ENCODE results near the gene ABI3BP. TPM values are rescaled to one million over a fixed set of nuclear protein-coding genes. Genes with fewer than 3 reads are reported as not detected.

The ABI3BP gene
- total RNA-seq, 2 donors from 2014 or later: 16.4 to 34.6 TPM

DNA sequence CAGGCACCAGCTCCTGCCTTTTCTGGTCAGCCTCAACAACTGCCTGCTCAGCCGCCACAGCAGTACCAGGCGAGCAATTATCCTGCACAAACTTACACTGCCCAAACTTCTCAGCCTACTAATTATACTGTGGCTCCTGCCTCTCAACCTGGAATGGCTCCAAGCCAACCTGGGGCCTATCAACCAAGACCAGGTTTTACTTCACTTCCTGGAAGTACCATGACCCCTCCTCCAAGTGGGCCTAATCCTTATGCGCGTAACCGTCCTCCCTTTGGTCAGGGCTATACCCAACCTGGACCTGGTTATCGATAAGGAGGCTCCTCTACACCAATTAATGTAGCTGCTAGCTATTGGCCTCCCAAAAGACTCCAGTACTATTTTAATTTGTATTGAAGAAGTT lies 245.0 kb downstream of the ABI3BP start:
- Histone ChIP-seq H3K9ac (ENCODE audit: low read depth in 2 of 2, low read length in 2 of 2) (no peak overlapping the region), H3K27ac (no peak overlapping the region), H3K27me3 (no peaks in the 10 kb centered on the region), H3K4me1 (no peaks in the 10 kb centered on the region), H3K36me3 (no peaks in the 10 kb centered on the region), H3K9me3 (no peaks in the 10 kb centered on the region), H3K4me3 (no peak overlapping the region)
- TF ChIP-seq, protein P1, sequence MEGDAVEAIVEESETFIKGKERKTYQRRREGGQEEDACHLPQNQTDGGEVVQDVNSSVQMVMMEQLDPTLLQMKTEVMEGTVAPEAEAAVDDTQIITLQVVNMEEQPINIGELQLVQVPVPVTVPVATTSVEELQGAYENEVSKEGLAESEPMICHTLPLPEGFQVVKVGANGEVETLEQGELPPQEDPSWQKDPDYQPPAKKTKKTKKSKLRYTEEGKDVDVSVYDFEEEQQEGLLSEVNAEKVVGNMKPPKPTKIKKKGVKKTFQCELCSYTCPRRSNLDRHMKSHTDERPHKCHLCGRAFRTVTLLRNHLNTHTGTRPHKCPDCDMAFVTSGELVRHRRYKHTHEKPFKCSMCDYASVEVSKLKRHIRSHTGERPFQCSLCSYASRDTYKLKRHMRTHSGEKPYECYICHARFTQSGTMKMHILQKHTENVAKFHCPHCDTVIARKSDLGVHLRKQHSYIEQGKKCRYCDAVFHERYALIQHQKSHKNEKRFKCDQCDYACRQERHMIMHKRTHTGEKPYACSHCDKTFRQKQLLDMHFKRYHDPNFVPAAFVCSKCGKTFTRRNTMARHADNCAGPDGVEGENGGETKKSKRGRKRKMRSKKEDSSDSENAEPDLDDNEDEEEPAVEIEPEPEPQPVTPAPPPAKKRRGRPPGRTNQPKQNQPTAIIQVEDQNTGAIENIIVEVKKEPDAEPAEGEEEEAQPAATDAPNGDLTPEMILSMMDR (IDR thresholded peaks at IDR 0.05): no peak
- no peak for DNase-seq
- intact Hi-C loops (cut with DNase I): no loop called here

- H3K27me3 ChIP-seq: no peaks in the 10 kb centered on the region
- no peaks in the 10 kb centered on the region for H3K9me3 ChIP-seq
- no peak overlapping the region for H3K27ac ChIP-seq
- no peak for DNase-seq
- no peak overlapping the region for H3K4me3 ChIP-seq
- TF ChIP-seq, protein P1 (IDR thresholded peaks at IDR 0.05): no peak
- intact Hi-C loops (cut with DNase I): no loop called here
- peaks cover 4% of the 10 kb centered on the region for H3K36me3 ChIP-seq
- H3K4me1 ChIP-seq: no peaks in the 10 kb centered on the region
- no peak overlapping the region for H3K9ac ChIP-seq (ENCODE audit: low read depth in 2 of 2, low read length in 2 of 2)
Observed at GRCh38 chr3:100746092-100746491, 247.1 kb downstream of the ABI3BP start.

GRCh38 chr3:100745617-100746016 lies 247.6 kb downstream of the ABI3BP start:
- TF ChIP-seq, protein P1 (IDR thresholded peaks at IDR 0.05): no peak
- H3K9me3 ChIP-seq: no peaks in the 10 kb centered on the region
- DNase-seq: no peak
- H3K27me3 ChIP-seq: no peaks in the 10 kb centered on the region
- intact Hi-C loops (cut with DNase I): no loop called here
- H3K4me3 ChIP-seq: no peak overlapping the region
- H3K4me1 ChIP-seq: no peaks in the 10 kb centered on the region
- H3K36me3 ChIP-seq: peaks cover 9% of the 10 kb centered on the region
- H3K9ac ChIP-seq (ENCODE audit: low read depth in 2 of 2, low read length in 2 of 2): no peak overlapping the region
- no peak overlapping the region for H3K27ac ChIP-seq

DNA sequence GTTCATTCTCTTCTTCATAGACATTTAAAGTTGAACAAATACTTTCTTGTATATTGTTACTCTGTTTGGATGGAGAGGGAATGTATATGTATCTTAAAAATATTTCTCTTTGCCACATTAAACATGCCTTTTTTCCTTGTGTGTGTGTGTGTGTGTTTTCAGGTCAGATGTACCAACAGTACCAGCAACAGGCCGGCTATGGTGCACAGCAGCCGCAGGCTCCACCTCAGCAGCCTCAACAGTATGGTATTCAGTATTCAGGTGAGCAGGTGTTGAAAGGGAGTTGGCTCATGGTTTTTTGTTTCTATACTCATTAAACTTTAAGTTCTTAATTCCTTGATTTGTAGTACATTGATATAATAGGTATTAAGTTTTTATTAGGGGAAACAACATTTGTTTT lies 248.6 kb downstream of the ABI3BP start:
- intact Hi-C loops (cut with DNase I): no loop called here
- H3K27me3 ChIP-seq: no peaks in the 10 kb centered on the region
- H3K4me3 ChIP-seq: no peak overlapping the region
- no peaks in the 10 kb centered on the region for H3K9me3 ChIP-seq
- no peak overlapping the region for H3K27ac ChIP-seq
- H3K4me1 ChIP-seq: no peaks in the 10 kb centered on the region
- DNase-seq: no peak
- peaks cover 10% of the 10 kb centered on the region for H3K36me3 ChIP-seq
- H3K9ac ChIP-seq (ENCODE audit: low read depth in 2 of 2, low read length in 2 of 2): no peak overlapping the region
- TF ChIP-seq, protein P1 (IDR thresholded peaks at IDR 0.05): no peak

GRCh38 chr3:100743535-100743934 lies 249.7 kb downstream of the ABI3BP start:
- TF ChIP-seq, protein P1 (IDR thresholded peaks at IDR 0.05): no peak
- no peaks in the 10 kb centered on the region for H3K4me1 ChIP-seq
- no peak overlapping the region for H3K9ac ChIP-seq (ENCODE audit: low read depth in 2 of 2, low read length in 2 of 2)
- peaks cover 10% of the 10 kb centered on the region for H3K36me3 ChIP-seq
- intact Hi-C loops (cut with DNase I): no loop called here
- no peaks in the 10 kb centered on the region for H3K9me3 ChIP-seq
- H3K27me3 ChIP-seq: no peaks in the 10 kb centered on the region
- no peak for DNase-seq
- H3K27ac ChIP-seq: no peak overlapping the region
- H3K4me3 ChIP-seq: no peak overlapping the region

DNA sequence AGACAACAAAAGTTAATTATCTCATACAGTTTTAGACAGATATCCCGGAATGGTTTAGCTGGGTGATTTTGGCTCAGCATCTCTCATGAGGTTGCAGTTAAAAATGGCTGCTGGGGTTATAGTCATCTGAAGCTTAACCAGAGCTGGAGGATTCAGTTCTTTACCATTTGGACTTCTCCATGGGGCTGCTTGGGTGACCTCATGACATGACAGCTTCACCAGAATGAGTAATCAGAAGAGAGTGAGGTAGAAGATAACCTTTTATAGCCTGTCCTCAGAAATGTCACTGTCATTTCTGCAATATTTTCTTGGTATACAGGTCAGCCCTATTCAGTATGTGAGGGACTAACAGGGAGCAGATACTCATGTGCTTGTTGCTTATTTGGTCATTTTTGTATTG lies 253.0 kb downstream of the ABI3BP start:
- Histone ChIP-seq H3K9me3 (no peaks in the 10 kb centered on the region), H3K27me3 (no peaks in the 10 kb centered on the region), H3K4me3 (no peak overlapping the region), H3K27ac (no peak overlapping the region), H3K4me1 (no peaks in the 10 kb centered on the region), H3K9ac (ENCODE audit: low read depth in 2 of 2, low read length in 2 of 2) (no peak overlapping the region), H3K36me3 (peaks cover 10% of the 10 kb centered on the region)
- intact Hi-C loops (cut with DNase I): no loop called here
- no peak for DNase-seq
- TF ChIP-seq, protein P1 (IDR thresholded peaks at IDR 0.05): no peak

Data from colonic mucosa (tissue), 4 donors.